Heart left ventricle (tissue), 13 donors: ENCODE data around the gene ZNF146.
"Not testable (repeated sequence)": the region's sequence is repeated elsewhere in the genome, so short reads cannot be mapped to it uniquely, and the experiment has no call there.

Experiments used
- POLR2A ChIP-seq, 2 donors: fragments of 450-650 bp; IDR thresholded peaks; one replicate each; pipeline ENCODE4 v1.6.1; 2017; ENCODE audit warnings: antibody characterized with exemption in 2 of 2, mild to moderate bottlenecking in 2 of 2, moderate library complexity in 2 of 2
- TF ChIP-seq, protein P1 (sequence below), 12 donors: fragments of 200-600 bp; sonication (generic) in 4 of 12; IDR thresholded peaks; one replicate each; pipeline versions ENCODE4 v1.5.0 to v1.8.0; 2018 to 2022; ENCODE audit warnings: antibody characterized with exemption in 12 of 12, mild to moderate bottlenecking in 5 of 12
- donor health status: ischemic (EF 13 %, LVEDD 7.1; RV severe dilation, severe dysfunction).
- donor health status: DM: no; HTN: yes; CAD: no.
- donor health status: DM: no; HTN: no; CAD: no.
- donor health status: ischemic (EF 25% LVEDD 6.9; RV normal size, moderate dysfunction).
- donor health status: ischemic (EF 25% LVEDD 5.7; RV mildly dilated, moderate dysfunction).
- donor health status: ischemic (EF 35%, LVEDD 5.7; RV mildly dilated, moderate dysfunction).
- donor health status: nonischemic (EF 11% LVEDD 7.7; RV severe dilation, severe dysfunction).
- donor health status: DM: yes; HTN: yes; CAD: no.
- donor health status: PGD.
- donor health status: ischemic (EF 29% LVEDD 5.4; RV normal size, mild dysfunction).
- donor health status: nonischemic (EF 23%, LVEDD 6.1; RV moderate dilation, normal function).

DNA sequence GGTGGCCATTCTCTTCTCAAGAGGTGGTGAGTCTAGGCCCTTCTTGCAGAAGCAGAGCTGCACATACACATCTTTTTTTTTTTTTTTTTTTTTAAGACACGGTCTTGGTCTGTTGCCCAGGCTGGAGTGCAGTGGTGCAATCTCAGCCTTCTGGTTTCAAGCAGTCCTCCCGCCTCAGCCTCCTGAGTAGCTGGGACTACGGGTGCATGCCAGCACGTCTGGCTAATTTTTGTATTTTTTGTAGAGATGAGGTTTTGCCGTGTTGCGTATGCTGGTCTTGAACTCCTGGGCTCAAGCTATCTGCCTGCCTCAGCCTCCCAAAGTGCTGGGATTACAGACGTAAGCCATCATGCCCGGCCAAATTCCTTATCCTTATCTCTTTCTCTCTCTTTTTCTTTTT is 41.1 kb upstream of the ZNF146 start:
- TF ChIP-seq, protein P1, sequence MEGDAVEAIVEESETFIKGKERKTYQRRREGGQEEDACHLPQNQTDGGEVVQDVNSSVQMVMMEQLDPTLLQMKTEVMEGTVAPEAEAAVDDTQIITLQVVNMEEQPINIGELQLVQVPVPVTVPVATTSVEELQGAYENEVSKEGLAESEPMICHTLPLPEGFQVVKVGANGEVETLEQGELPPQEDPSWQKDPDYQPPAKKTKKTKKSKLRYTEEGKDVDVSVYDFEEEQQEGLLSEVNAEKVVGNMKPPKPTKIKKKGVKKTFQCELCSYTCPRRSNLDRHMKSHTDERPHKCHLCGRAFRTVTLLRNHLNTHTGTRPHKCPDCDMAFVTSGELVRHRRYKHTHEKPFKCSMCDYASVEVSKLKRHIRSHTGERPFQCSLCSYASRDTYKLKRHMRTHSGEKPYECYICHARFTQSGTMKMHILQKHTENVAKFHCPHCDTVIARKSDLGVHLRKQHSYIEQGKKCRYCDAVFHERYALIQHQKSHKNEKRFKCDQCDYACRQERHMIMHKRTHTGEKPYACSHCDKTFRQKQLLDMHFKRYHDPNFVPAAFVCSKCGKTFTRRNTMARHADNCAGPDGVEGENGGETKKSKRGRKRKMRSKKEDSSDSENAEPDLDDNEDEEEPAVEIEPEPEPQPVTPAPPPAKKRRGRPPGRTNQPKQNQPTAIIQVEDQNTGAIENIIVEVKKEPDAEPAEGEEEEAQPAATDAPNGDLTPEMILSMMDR (IDR thresholded peaks at IDR 0.05) = not testable (repeated sequence)
- not testable (repeated sequence) for TF ChIP-seq POLR2A (IDR thresholded peaks at IDR 0.05)
